HepG2 (cell line): ENCODE measurements around the gene CDH1. TPM values are rescaled to one million over a fixed set of nuclear protein-coding genes. Genes with fewer than 3 reads are reported as not detected.

ENCODE experiments used
- ETV5 ChIP-seq: IDR thresholded peaks from 2 replicates; pipeline ENCODE4 v1.6.1; 2018; ENCODE audit warnings: missing biosample characterization, missing genetic modification reagents, inconsistent platforms, borderline replicate concordance
- GABPA ChIP-seq, 2 experiments: IDR thresholded peaks; 2 replicates each; pipeline ENCODE4 v1.6.1; 2011 to 2016; ENCODE audit warnings: low read depth in 2 of 2, low read length in 1 of 2, missing biosample characterization in 1 of 2, missing genetic modification characterization in 1 of 2
- GABPB1 ChIP-seq: IDR thresholded peaks from 2 replicates; pipeline ENCODE4 v1.6.1; 2016; ENCODE audit warnings: mild to moderate bottlenecking, missing genetic modification reagents, moderate library complexity, missing compliant biosample characterization
- GATAD2A ChIP-seq: IDR thresholded peaks from 2 replicates; pipeline ENCODE4 v1.6.1; 2016
- LCORL ChIP-seq, 2 experiments: fragments of 450-650 bp in 1 of 2; sonication (generic) in 1 of 2; formaldehyde crosslinking in 1 of 2; IDR thresholded peaks; 2 replicates each; pipeline versions ENCODE4 v1.5.0 to v1.6.1; 2017 to 2020; ENCODE audit warnings: antibody characterized with exemption in 1 of 2, missing genetic modification reagents in 1 of 2
- MIER2 ChIP-seq: IDR thresholded peaks from 2 replicates; pipeline ENCODE4 v1.6.1; 2016; ENCODE audit warnings: missing biosample characterization, missing genetic modification reagents
- NFRKB ChIP-seq: fragments of 450-650 bp; IDR thresholded peaks from 2 replicates; pipeline ENCODE4 v1.6.1; 2017
- NR2F6 ChIP-seq, 2 experiments: IDR thresholded peaks; 2 replicates each; pipeline ENCODE4 v1.6.1; 2016; ENCODE audit warnings: antibody characterized with exemption in 1 of 2, mild to moderate bottlenecking in 1 of 2
- RAD51 ChIP-seq: fragments of 450-650 bp; IDR thresholded peaks from 2 replicates; pipeline ENCODE4 v1.6.1; 2016; ENCODE audit warnings: borderline replicate concordance
- SMARCC2 ChIP-seq: fragments of 450-650 bp; IDR thresholded peaks from 2 replicates; pipeline ENCODE4 v1.6.1; 2017; ENCODE audit warnings: antibody characterized with exemption, mild to moderate bottlenecking
- ZFX ChIP-seq: sonication (generic); formaldehyde crosslinking; IDR thresholded peaks from 2 replicates; pipeline ENCODE4 v1.4.0; 2020; ENCODE audit warnings: mild to moderate bottlenecking, low read depth, missing genetic modification reagents, moderate library complexity
- ZNF501 ChIP-seq: sonication (generic); formaldehyde crosslinking; IDR thresholded peaks from 2 replicates; pipeline ENCODE4 v1.5.1; 2020; ENCODE audit warnings: mild to moderate bottlenecking, moderate library complexity, missing genetic modification reagents
- ZNF589 ChIP-seq: sonication (generic); formaldehyde crosslinking; conservative IDR thresholded peaks from 2 replicates; pipeline ENCODE4 v1.8.0; 2022; ENCODE audit warnings: mild to moderate bottlenecking, moderate library complexity, missing genetic modification reagents
- ZNF792 ChIP-seq: IDR thresholded peaks from 2 replicates; pipeline ENCODE4 v1.6.1; 2016
- polyA plus RNA-seq, 8 experiments: library from polyadenylated mRNA; depleted of rRNA in 3 of 8; stranded (reverse) in 7 of 8; unstranded in 1 of 8; fragments of >200 nt; fragmentation: Illumina TruSeq in 4 of 8; extraction: Trizol in 4 of 8; gene quantifications; 2 replicates each; pipeline versions ENCODE4 v1.2.1 to v1.2.3, GENCODE V29; 2011 to 2016; ENCODE audit warnings: low read depth in 4 of 8, missing spikeins in 1 of 8, mixed read lengths in 1 of 8; ENCODE audit not compliant: insufficient read depth in 1 of 8
- total RNA-seq, 5 experiments: library from RNA; depleted of rRNA; stranded (reverse); fragments of >200 nt; fragmentation: Illumina TruSeq; extraction: Trizol; gene quantifications; 2 replicates each; pipeline ENCODE4 v1.2.3, GENCODE V29; 2016; ENCODE audit warnings: low read depth in 1 of 5
- TF ChIP-seq, protein P1 (sequence below): sonication (generic); formaldehyde crosslinking; IDR thresholded peaks from 2 replicates; pipeline ENCODE4 v1.9.0; 2021; ENCODE audit warnings: missing genetic modification reagents, borderline replicate concordance
- TF ChIP-seq, protein P2 (sequence below): sonication (generic); formaldehyde crosslinking; IDR thresholded peaks from 2 replicates; pipeline ENCODE4 v1.4.0; 2020; ENCODE audit warnings: missing genetic modification reagents
- TF ChIP-seq, protein P3 (sequence below): IDR thresholded peaks from 2 replicates; pipeline ENCODE4 v1.6.1; 2012; ENCODE audit warnings: inconsistent platforms
- TF ChIP-seq, protein P4 (sequence below): sonication (generic); formaldehyde crosslinking; IDR thresholded peaks from 2 replicates; pipeline ENCODE4 v1.5.1; 2020; ENCODE audit warnings: mild to moderate bottlenecking, missing genetic modification reagents, borderline replicate concordance
- TF ChIP-seq, protein P5 (sequence below): sonication (generic); formaldehyde crosslinking; conservative IDR thresholded peaks from 2 replicates; pipeline ENCODE4 v1.4.0; 2020; ENCODE audit warnings: mild to moderate bottlenecking, missing genetic modification reagents, moderate library complexity

Gene CDH1
- total and polyA plus RNA-seq, 2 of the 13 experiments (the other 11 are each of a cell fraction or from before 2014, with no cell fraction given): 0.95 to 9.8 TPM

DNA sequence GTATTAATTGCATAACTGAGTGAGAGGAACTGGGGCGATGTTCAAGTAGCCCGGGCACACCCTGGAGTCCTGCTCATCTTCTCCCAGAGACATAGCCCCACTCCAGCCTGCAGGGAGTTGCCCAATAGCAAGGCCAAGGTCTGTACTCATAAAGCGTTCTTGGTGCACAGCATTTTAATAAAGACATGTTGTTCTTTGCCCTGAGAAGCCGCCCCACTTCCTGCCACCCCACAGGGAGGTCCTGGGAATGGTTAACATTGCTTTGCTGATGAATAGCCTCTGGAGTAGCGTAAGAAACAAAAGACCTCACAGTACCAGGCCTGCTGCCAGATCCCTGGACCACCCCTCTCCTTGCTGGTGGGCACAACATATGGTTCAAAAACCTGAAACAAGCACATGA is 21.6 kb upstream of the CDH1 start (continued):
- TF ChIP-seq, protein P1, sequence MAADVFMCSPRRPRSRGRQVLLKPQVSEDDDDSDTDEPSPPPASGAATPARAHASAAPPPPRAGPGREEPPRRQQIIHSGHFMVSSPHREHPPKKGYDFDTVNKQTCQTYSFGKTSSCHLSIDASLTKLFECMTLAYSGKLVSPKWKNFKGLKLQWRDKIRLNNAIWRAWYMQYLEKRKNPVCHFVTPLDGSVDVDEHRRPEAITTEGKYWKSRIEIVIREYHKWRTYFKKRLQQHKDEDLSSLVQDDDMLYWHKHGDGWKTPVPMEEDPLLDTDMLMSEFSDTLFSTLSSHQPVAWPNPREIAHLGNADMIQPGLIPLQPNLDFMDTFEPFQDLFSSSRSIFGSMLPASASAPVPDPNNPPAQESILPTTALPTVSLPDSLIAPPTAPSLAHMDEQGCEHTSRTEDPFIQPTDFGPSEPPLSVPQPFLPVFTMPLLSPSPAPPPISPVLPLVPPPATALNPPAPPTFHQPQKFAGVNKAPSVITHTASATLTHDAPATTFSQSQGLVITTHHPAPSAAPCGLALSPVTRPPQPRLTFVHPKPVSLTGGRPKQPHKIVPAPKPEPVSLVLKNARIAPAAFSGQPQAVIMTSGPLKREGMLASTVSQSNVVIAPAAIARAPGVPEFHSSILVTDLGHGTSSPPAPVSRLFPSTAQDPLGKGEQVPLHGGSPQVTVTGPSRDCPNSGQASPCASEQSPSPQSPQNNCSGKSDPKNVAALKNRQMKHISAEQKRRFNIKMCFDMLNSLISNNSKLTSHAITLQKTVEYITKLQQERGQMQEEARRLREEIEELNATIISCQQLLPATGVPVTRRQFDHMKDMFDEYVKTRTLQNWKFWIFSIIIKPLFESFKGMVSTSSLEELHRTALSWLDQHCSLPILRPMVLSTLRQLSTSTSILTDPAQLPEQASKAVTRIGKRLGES (CRISPR knock-in tag): no peak
- TF ChIP-seq ZNF589 (CRISPR knock-in tag): no peak
- no peak for TF ChIP-seq SMARCC2
- peak; percentile 73; the same call in 1 of the 2 replicates for TF ChIP-seq ETV5 (CRISPR knock-in tag)
- TF ChIP-seq, protein P2, sequence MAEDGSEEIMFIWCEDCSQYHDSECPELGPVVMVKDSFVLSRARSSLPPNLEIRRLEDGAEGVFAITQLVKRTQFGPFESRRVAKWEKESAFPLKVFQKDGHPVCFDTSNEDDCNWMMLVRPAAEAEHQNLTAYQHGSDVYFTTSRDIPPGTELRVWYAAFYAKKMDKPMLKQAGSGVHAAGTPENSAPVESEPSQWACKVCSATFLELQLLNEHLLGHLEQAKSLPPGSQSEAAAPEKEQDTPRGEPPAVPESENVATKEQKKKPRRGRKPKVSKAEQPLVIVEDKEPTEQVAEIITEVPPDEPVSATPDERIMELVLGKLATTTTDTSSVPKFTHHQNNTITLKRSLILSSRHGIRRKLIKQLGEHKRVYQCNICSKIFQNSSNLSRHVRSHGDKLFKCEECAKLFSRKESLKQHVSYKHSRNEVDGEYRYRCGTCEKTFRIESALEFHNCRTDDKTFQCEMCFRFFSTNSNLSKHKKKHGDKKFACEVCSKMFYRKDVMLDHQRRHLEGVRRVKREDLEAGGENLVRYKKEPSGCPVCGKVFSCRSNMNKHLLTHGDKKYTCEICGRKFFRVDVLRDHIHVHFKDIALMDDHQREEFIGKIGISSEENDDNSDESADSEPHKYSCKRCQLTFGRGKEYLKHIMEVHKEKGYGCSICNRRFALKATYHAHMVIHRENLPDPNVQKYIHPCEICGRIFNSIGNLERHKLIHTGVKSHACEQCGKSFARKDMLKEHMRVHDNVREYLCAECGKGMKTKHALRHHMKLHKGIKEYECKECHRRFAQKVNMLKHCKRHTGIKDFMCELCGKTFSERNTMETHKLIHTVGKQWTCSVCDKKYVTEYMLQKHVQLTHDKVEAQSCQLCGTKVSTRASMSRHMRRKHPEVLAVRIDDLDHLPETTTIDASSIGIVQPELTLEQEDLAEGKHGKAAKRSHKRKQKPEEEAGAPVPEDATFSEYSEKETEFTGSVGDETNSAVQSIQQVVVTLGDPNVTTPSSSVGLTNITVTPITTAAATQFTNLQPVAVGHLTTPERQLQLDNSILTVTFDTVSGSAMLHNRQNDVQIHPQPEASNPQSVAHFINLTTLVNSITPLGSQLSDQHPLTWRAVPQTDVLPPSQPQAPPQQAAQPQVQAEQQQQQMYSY (CRISPR knock-in tag): no peak
- TF ChIP-seq GABPB1 (CRISPR knock-in tag): no peak
- TF ChIP-seq NR2F6 (IDR thresholded peaks at IDR 0.05): 0 out of 2 replicates have a peak, but pooled peaks have one; percentile 19
- TF ChIP-seq NR2F6 (CRISPR knock-in tag; IDR thresholded peaks at IDR 0.05): 0 out of 2 replicates have a peak, but pooled peaks have one; percentile 9
- TF ChIP-seq, protein P3, sequence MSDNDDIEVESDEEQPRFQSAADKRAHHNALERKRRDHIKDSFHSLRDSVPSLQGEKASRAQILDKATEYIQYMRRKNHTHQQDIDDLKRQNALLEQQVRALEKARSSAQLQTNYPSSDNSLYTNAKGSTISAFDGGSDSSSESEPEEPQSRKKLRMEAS: no peak
- no peak for TF ChIP-seq ZNF792 (CRISPR knock-in tag)
- TF ChIP-seq NFRKB: no peak
- TF ChIP-seq RAD51: no peak
- no peak for TF ChIP-seq LCORL (IDR thresholded peaks at IDR 0.05)
- no peak for TF ChIP-seq LCORL (CRISPR knock-in tag; IDR thresholded peaks at IDR 0.05)
- TF ChIP-seq GATAD2A (CRISPR knock-in tag): peak; percentile 77
- 0 out of 2 replicates have a peak, but pooled peaks have one; percentile 43 for TF ChIP-seq MIER2 (CRISPR knock-in tag)
- TF ChIP-seq, protein P4, sequence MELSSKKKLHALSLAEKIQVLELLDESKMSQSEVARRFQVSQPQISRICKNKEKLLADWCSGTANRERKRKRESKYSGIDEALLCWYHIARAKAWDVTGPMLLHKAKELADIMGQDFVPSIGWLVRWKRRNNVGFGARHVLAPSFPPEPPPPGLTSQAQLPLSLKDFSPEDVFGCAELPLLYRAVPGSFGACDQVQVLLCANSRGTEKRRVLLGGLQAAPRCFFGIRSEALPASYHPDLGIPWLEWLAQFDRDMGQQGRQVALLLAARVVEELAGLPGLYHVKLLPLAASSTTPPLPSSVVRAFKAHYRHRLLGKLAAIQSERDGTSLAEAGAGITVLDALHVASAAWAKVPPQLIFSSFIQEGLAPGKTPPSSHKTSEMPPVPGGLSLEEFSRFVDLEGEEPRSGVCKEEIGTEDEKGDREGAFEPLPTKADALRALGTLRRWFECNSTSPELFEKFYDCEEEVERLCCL (CRISPR knock-in tag): no peak
- TF ChIP-seq ZFX (CRISPR knock-in tag): 0 out of 2 replicates have a peak, but pooled peaks have one; percentile 16
- TF ChIP-seq GABPA (IDR thresholded peaks at IDR 0.05; ENCODE audit: low read depth, low read length): no peak
- peak; percentile 43; the same call in 1 of the 2 replicates for TF ChIP-seq GABPA (CRISPR knock-in tag; IDR thresholded peaks at IDR 0.05; ENCODE audit: low read depth)
- no peak for TF ChIP-seq ZNF501 (CRISPR knock-in tag)
- TF ChIP-seq, protein P5, sequence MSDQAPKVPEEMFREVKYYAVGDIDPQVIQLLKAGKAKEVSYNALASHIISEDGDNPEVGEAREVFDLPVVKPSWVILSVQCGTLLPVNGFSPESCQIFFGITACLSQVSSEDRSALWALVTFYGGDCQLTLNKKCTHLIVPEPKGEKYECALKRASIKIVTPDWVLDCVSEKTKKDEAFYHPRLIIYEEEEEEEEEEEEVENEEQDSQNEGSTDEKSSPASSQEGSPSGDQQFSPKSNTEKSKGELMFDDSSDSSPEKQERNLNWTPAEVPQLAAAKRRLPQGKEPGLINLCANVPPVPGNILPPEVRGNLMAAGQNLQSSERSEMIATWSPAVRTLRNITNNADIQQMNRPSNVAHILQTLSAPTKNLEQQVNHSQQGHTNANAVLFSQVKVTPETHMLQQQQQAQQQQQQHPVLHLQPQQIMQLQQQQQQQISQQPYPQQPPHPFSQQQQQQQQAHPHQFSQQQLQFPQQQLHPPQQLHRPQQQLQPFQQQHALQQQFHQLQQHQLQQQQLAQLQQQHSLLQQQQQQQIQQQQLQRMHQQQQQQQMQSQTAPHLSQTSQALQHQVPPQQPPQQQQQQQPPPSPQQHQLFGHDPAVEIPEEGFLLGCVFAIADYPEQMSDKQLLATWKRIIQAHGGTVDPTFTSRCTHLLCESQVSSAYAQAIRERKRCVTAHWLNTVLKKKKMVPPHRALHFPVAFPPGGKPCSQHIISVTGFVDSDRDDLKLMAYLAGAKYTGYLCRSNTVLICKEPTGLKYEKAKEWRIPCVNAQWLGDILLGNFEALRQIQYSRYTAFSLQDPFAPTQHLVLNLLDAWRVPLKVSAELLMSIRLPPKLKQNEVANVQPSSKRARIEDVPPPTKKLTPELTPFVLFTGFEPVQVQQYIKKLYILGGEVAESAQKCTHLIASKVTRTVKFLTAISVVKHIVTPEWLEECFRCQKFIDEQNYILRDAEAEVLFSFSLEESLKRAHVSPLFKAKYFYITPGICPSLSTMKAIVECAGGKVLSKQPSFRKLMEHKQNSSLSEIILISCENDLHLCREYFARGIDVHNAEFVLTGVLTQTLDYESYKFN: peak; percentile 36; the same call in 1 of the 2 replicates
